ENCODE results near the gene DNAH2.

DNA sequence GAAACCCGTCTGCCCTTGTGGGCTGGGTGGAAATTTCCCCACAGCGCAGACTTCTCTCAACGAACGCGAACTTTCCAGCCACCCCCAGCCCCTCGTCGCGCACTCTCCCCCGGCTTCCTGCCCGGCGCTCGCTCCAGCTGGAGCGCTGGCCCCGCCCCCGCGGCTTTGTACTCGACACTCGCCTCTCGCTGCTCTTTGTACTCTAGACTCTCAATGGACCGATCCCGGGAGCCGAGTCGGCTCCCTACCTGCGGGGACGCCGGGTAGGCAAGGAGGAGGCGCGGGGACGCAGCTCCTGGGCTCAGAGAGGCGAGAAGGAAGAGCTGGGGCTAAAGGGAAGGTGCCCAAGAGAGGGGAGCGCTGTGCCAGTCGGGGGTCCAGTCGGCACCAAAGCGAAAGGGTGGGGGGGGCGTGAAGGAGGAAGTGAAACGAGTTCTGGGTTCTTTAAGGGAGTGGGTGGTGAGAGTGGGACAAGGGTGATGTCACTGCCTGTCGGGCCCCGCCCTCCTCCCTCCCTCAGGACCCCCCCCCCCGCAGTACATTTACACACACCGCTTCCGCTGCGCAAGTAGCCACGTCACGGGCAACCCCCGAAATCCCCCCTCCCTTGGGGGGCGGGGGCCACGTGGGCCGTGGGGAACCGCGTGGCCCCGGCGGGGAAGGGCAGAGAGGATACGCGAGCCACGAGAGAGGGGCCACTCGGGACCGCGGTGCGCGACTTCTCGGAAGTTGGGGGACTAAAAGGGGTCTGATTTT, 126.2 kb downstream of the DNAH2 start:
- TF ChIP-seq, protein P1, sequence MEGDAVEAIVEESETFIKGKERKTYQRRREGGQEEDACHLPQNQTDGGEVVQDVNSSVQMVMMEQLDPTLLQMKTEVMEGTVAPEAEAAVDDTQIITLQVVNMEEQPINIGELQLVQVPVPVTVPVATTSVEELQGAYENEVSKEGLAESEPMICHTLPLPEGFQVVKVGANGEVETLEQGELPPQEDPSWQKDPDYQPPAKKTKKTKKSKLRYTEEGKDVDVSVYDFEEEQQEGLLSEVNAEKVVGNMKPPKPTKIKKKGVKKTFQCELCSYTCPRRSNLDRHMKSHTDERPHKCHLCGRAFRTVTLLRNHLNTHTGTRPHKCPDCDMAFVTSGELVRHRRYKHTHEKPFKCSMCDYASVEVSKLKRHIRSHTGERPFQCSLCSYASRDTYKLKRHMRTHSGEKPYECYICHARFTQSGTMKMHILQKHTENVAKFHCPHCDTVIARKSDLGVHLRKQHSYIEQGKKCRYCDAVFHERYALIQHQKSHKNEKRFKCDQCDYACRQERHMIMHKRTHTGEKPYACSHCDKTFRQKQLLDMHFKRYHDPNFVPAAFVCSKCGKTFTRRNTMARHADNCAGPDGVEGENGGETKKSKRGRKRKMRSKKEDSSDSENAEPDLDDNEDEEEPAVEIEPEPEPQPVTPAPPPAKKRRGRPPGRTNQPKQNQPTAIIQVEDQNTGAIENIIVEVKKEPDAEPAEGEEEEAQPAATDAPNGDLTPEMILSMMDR (IDR thresholded peaks at IDR 0.05; ENCODE audit: insufficient read depth, low read length, poor library complexity, severe bottlenecking): no peak
- no peak for TF ChIP-seq EZH2phosphoT487 (conservative IDR thresholded peaks at IDR 0.05; ENCODE audit: low read length)

Data from SU-DHL-6 (cell line).